Activated T-cell treated with anti-CD3 and anti-CD28 coated beads for 1 hour (primary cell): ENCODE measurements around the gene SECISBP2.

ENCODE experiments used
- DNase-seq: peaks from one replicate; pipeline ENCODE4 v3.0.0-alpha.2; 2020; ENCODE audit warnings: low read depth

SECISBP2 gene

GRCh38 chr9:89382026-89382986 lies 64.0 kb downstream of the SECISBP2 start:
- DNase-seq: no peak

GRCh38 chr9:89383030-89383720 lies 64.9 kb downstream of the SECISBP2 start:
- DNase-seq: no peak

GRCh38 chr9:89383721-89384300 lies 65.5 kb downstream of the SECISBP2 start:
- no peak for DNase-seq

GRCh38 chr9:89384783-89385182 lies 66.5 kb downstream of the SECISBP2 start:
- DNase-seq: no peak

- DNase-seq: no peak
Measured at GRCh38 chr9:89386206-89386605, 67.9 kb downstream of the SECISBP2 start.

- no peak for DNase-seq
Measured at GRCh38 chr9:89386797-89387196, 68.5 kb downstream of the SECISBP2 start.

- DNase-seq: no peak
Measured at GRCh38 chr9:89387197-89387849, 69.0 kb downstream of the SECISBP2 start.

GRCh38 chr9:89388084-89388867 lies 70.0 kb downstream of the SECISBP2 start:
- no peak for DNase-seq

GRCh38 chr9:89388868-89389177 lies 70.5 kb downstream of the SECISBP2 start:
- DNase-seq: no peak

GRCh38 chr9:89390068-89390555 lies 71.8 kb downstream of the SECISBP2 start:
- no peak for DNase-seq

GRCh38 chr9:89390578-89391116 lies 72.3 kb downstream of the SECISBP2 start:
- no peak for DNase-seq

GRCh38 chr9:89391585-89391984 lies 73.3 kb downstream of the SECISBP2 start:
- no peak for DNase-seq

- DNase-seq: no peak
Measured at GRCh38 chr9:89394412-89394811, 76.1 kb downstream of the SECISBP2 start.

GRCh38 chr9:89395931-89396710 lies 77.8 kb downstream of the SECISBP2 start:
- DNase-seq: no peak

- no peak for DNase-seq
Measured at GRCh38 chr9:89397471-89397870, 79.2 kb downstream of the SECISBP2 start.

GRCh38 chr9:89398621-89399020 lies 80.3 kb downstream of the SECISBP2 start:
- DNase-seq: no peak

- DNase-seq: no peak
Measured at GRCh38 chr9:89400403-89401116, 82.3 kb downstream of the SECISBP2 start.

GRCh38 chr9:89402695-89403427 lies 84.6 kb downstream of the SECISBP2 start:
- DNase-seq: no peak

GRCh38 chr9:89404074-89404473 lies 85.8 kb downstream of the SECISBP2 start:
- no peak for DNase-seq
